RKO (cell line): ENCODE results near the gene FBXL19.

Source experiments
- DNase-seq: peaks from one replicate; pipeline ENCODE4 v3.0.0-alpha.2; 2016; ENCODE audit warnings: low spot score

Gene FBXL19

DNA sequence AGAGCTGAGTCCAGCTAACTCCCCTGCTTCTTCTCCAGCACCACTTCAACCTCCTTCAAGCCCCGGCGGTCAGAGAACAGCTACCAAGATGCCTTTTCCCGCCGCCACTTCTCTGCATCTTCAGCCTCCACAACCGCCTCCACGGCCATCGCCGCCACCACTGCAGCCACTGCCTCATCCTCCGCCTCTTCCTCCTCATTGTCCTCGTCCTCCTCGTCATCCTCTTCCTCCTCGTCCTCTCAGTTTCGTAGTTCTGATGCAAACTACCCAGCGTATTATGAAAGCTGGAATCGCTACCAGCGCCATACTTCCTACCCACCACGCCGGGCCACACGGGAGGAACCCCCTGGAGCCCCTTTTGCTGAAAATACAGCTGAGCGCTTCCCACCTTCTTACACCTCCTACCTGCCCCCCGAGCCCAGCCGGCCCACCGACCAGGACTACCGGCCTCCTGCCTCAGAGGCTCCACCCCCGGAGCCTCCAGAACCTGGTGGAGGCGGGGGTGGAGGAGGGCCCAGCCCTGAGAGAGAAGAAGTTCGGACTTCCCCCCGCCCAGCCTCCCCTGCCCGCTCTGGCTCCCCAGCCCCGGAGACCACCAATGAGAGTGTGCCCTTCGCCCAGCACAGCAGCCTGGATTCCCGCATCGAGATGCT, 41.3 kb downstream of the FBXL19 start:
- DNase-seq, result no peak

- DNase-seq, result no peak
Measured at GRCh38 chr16:30965436-30965835, 42.1 kb downstream of the FBXL19 start.

- no peak for DNase-seq
Measured at GRCh38 chr16:30966033-30966619, 42.8 kb downstream of the FBXL19 start.

GRCh38 chr16:30967795-30968194, 44.4 kb downstream of the FBXL19 start:
- DNase-seq, result no peak

DNA sequence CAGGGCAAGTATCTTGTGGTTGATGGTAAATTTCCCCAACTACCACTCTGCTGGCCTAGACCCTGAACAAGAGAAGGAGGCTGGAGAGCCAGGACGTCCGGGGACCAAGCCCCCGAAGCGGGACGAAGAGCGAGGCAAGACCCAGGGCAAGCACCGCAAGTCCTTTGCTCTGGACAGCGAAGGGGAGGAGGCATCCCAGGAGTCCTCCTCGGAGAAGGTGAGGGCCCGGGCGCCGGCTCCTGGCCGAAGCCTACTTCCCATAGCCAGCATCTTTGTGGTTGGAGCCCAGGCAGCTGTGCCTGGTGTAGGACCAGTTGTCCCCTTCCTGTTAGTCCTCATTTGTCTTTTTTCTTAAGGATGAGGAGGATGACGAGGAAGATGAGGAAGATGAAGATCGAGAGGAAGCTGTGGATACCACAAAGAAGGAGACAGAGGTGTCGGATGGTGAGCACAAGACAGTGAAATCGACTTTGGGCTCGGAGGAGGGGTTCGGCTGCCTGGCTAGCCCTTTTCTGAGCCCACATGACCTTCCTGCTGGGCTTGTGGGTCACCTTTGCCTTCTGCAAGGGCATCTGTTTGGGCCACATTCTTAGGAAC, 46.0 kb downstream of the FBXL19 start:
- DNase-seq, result no peak

- DNase-seq, result no peak
Measured at GRCh38 chr16:30971298-30971697, 47.9 kb downstream of the FBXL19 start.

- DNase-seq, result no peak
Measured at GRCh38 chr16:30972872-30973271, 49.5 kb downstream of the FBXL19 start.

GRCh38 chr16:30974348-30974747, 51.0 kb downstream of the FBXL19 start:
- no peak for DNase-seq

GRCh38 chr16:30976486-30976885, 53.1 kb downstream of the FBXL19 start:
- DNase-seq, result no peak

DNA sequence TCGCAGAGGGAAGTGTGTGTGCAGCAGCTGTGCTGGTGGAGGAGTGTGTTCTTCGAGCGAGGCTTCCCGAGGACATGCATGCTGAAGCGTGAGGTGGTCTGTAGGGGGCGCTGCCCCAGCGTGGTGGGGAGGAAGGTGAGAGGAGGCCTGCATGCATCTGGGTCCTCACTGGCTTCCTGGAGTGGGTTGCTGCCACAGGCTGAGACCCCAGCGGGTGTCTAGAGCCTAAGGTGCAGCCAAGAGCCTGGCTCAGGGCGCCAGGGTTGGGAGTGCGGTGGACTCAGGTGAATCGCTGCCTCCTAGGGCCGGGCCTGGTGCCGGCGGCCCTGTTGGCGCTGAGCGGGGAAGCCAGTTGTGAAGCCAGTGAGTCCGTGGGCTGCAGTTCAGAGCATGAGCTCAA, 54.1 kb downstream of the FBXL19 start:
- DNase-seq, result no peak

GRCh38 chr16:30979170-30980022, 56.0 kb downstream of the FBXL19 start:
- DNase-seq, result no peak

- DNase-seq, result no peak
Measured at GRCh38 chr16:30980023-30980371, 56.6 kb downstream of the FBXL19 start.

DNA sequence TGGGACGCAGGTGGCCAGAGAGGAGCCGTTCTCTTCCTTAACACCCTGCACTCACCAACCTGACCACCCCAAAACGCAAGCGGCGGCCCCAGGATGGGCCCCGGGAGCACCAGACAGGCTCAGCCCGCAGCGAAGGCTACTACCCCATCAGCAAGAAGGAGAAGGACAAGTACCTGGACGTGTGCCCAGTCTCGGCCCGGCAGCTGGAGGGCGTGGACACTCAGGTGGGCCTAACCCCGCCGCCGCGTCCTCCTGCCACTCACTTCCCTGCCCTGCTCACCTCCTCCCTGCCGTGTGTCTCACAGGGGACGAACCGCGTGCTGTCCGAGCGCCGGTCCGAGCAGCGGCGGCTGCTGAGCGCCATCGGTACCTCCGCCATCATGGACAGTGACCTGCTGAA, 57.1 kb downstream of the FBXL19 start:
- DNase-seq, result no peak

DNA sequence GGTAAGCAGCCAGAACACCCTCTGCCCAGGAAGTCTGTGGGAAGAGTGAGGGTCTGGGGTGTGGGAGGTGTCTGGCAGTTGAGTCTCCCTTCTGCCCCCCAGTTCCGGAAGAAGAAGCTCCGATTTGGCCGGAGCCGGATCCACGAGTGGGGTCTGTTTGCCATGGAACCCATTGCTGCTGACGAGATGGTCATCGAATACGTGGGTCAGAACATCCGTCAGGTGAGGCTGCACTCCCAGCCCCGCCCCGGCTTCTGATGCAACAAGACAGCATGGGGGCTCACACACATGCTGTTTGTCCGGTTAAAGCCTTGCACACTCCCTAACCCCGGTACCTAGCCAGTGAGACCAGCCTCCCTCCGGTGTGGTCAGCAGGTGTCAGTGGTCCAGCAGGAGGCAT, 57.6 kb downstream of the FBXL19 start:
- DNase-seq, result no peak

GRCh38 chr16:30982548-30983288, 59.3 kb downstream of the FBXL19 start:
- DNase-seq, result no peak

- DNase-seq, result no peak
Measured at GRCh38 chr16:30983289-30983889, 60.0 kb downstream of the FBXL19 start.

- DNase-seq, result no peak
Measured at GRCh38 chr16:30983898-30984610, 60.7 kb downstream of the FBXL19 start.

DNA sequence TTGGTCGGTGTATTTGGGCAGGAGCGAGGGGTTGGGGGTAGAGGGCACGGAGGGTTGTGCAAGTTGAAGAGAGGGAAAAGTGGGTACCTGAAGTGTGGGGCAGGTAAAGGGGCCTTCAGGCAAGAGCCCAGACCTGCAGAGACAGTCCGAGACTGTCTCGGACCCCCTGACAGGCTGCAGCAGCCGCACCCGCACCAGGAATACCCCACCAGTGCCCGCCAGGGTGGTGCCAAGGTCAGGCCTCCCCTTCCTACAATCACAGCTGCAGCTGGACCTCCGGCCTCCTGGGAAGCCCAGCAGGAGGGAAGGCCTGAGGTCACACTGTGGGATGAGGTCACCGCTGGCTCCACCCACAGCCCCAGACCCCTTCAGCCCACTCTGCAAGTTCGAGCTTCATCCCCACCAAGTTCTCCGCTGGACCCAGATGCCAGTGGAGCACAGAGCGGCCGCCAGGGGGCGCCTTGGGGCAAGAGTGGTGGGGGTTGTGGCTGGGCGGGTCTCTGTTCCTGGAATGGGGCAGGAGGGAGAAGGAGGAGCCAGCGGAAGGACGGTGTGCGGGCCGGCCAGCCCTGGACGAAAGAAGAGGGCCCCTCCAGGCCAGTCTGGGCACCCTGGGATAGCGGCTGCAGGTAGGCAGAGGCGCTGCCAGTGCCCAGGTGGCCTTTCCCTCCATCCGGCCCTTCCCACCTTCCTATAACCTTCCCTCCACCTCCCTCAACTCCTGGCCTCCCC, 61.5 kb downstream of the FBXL19 start, which contains the start of gene HSD3B7:
TSS of gene HSD3B7 (plus strand) at position 539 of the 732 bp plus-strand sequence. CDS start 452 bp downstream, outside the sequence.
- DNase-seq, result peak; percentile 81

- peak; percentile 60 for DNase-seq
Measured at GRCh38 chr16:30985401-30986128, 62.2 kb downstream of the FBXL19 start.
